Karpas-422 (cell line): ENCODE data around the gene LBHD1. TPM values are rescaled to one million over a fixed set of nuclear protein-coding genes. Genes with fewer than 3 reads are reported as not detected.
"Not testable (repeated sequence)": the region's sequence is repeated elsewhere in the genome, so short reads cannot be mapped to it uniquely, and the experiment has no call there.

Source experiments
- DNase-seq: peaks from one replicate; pipeline ENCODE4 v3.0.0-alpha.2; 2015
- H2AFZ ChIP-seq: fragments of 200-600 bp; sonication (generic); 2 replicates; pipeline ENCODE4 v1.6.1; 2014; ENCODE audit warnings: antibody characterized with exemption, low read length, mixed read lengths
- H3K27ac ChIP-seq: fragments of 200-600 bp; sonication (generic); 2 replicates; pipeline ENCODE4 v1.5.1; 2014; ENCODE audit warnings: mild to moderate bottlenecking, low read length, moderate library complexity
- H3K27me3 ChIP-seq: fragments of 200-600 bp; sonication (generic); 2 replicates; pipeline ENCODE4 v1.6.1; 2014; ENCODE audit warnings: low read length, mixed read lengths
- H3K36me3 ChIP-seq: fragments of 200-600 bp; sonication (generic); 2 replicates; pipeline ENCODE4 v1.6.1; 2014; ENCODE audit warnings: low read length, mixed read lengths; ENCODE audit not compliant: insufficient read depth
- H3K4me1 ChIP-seq: fragments of 200-600 bp; sonication (generic); 2 replicates; pipeline ENCODE4 v1.6.1; 2014; ENCODE audit warnings: mild to moderate bottlenecking, low read length, mixed read lengths
- H3K4me2 ChIP-seq: fragments of 200-600 bp; sonication (generic); 2 replicates; pipeline ENCODE4 v1.6.1; 2014; ENCODE audit warnings: low read length, low read depth, mild to moderate bottlenecking; ENCODE audit not compliant: poor library complexity, severe bottlenecking
- H3K4me3 ChIP-seq: fragments of 200-600 bp; sonication (generic); 2 replicates; pipeline ENCODE4 v1.5.1; 2014; ENCODE audit warnings: mild to moderate bottlenecking, antibody characterized with exemption, low read length, mixed read lengths
- H3K79me2 ChIP-seq: fragments of 200-600 bp; sonication (generic); 2 replicates; pipeline ENCODE4 v1.6.1; 2014; ENCODE audit warnings: mild to moderate bottlenecking, low read length, mixed read lengths
- H3K9ac ChIP-seq: fragments of 200-600 bp; sonication (generic); 2 replicates; pipeline ENCODE4 v1.6.0; 2014; ENCODE audit warnings: low read length
- H3K9me2 ChIP-seq: fragments of 200-600 bp; sonication (generic), shearing (Covaris generic); replicated peaks from 2 replicates; pipeline ENCODE4 v1.6.0; 2014; ENCODE audit warnings: mild to moderate bottlenecking, low read length, moderate library complexity; ENCODE audit not compliant: insufficient read depth
- H3K9me3 ChIP-seq: fragments of 300-700, 200-600 bp; sonication (generic); 2 replicates; pipeline ENCODE4 v1.6.1; 2014; ENCODE audit warnings: low read length, mixed read lengths
- H4K20me1 ChIP-seq: fragments of 200-600 bp; sonication (generic); 2 replicates; pipeline ENCODE4 v1.6.1; 2014; ENCODE audit warnings: mild to moderate bottlenecking, antibody characterized with exemption, low read length, low read depth; ENCODE audit not compliant: insufficient read depth
- total RNA-seq: library from RNA; depleted of rRNA; stranded (reverse); fragments of >200 nt; shearing (Covaris generic); gene quantifications from 2 replicates; pipeline ENCODE4 v1.2.3, GENCODE V29; 2014; ENCODE audit warnings: low replicate concordance

Gene LBHD1
- total RNA-seq, 1 experiment from 2014 or later, result 18.4 TPM

- no peaks in the 10 kb centered on the region for H3K27me3 ChIP-seq
- no peaks in the 10 kb centered on the region for H3K9me2 ChIP-seq
- no peak overlapping the region for H2AFZ ChIP-seq
- H3K9ac ChIP-seq, result peak overlapping the region; percentile 78
- peak; percentile 97 for DNase-seq
- H4K20me1 ChIP-seq, result no peaks in the 10 kb centered on the region
- peak overlapping the region; percentile 94 for H3K4me2 ChIP-seq
- H3K79me2 ChIP-seq, result peaks cover 15% of the 10 kb centered on the region
- H3K9me3 ChIP-seq, result no peaks in the 10 kb centered on the region
- peak overlapping the region; percentile 57 for H3K27ac ChIP-seq
- peaks cover 38% of the 10 kb centered on the region for H3K4me1 ChIP-seq
- H3K4me3 ChIP-seq, result peak overlapping the region; percentile 88
- peaks cover 20% of the 10 kb centered on the region for H3K36me3 ChIP-seq
These were observed 34.1 kb upstream of the LBHD1 start for GRCh38 chr11:62705880-62706849.

GRCh38 chr11:62705413-62705812 lies 33.3 kb upstream of the LBHD1 start:
- Histone ChIP-seq H3K4me1 (peaks cover 38% of the 10 kb centered on the region), H3K9me3 (no peaks in the 10 kb centered on the region), H3K79me2 (peaks cover 15% of the 10 kb centered on the region), H3K36me3 (peaks cover 24% of the 10 kb centered on the region), H2AFZ (no peak overlapping the region), H3K27me3 (no peaks in the 10 kb centered on the region), H3K9me2 (no peaks in the 10 kb centered on the region), H3K9ac (peak overlapping the region; percentile 78), H3K4me3 (peak overlapping the region; percentile 88), H3K4me2 (peak overlapping the region; percentile 94), H4K20me1 (no peaks in the 10 kb centered on the region), H3K27ac (peak overlapping the region; percentile 57; the same call in 1 of the 2 replicates)
- DNase-seq, result peak; percentile 40

GRCh38 chr11:62703921-62704320 lies 31.9 kb upstream of the LBHD1 start:
- Histone ChIP-seq H3K79me2 (peaks cover 15% of the 10 kb centered on the region), H3K36me3 (peaks cover 24% of the 10 kb centered on the region), H3K4me1 (peaks cover 30% of the 10 kb centered on the region)
- not testable (repeated sequence) for H3K27me3 ChIP-seq, H4K20me1 ChIP-seq, H3K9me3 ChIP-seq, H3K9ac ChIP-seq, H3K27ac ChIP-seq, H3K4me2 ChIP-seq, H2AFZ ChIP-seq, H3K4me3 ChIP-seq, H3K9me2 ChIP-seq
- peak; percentile 31 for DNase-seq

- Histone ChIP-seq H3K9me2 (no peaks in the 10 kb centered on the region), H3K9ac (no peak overlapping the region), H3K4me3 (no peak overlapping the region), H4K20me1 (no peaks in the 10 kb centered on the region), H3K27me3 (no peaks in the 10 kb centered on the region), H3K36me3 (peaks cover 18% of the 10 kb centered on the region), H3K4me2 (no peak overlapping the region), H3K27ac (no peak overlapping the region), H3K4me1 (peaks cover 16% of the 10 kb centered on the region), H3K9me3 (no peaks in the 10 kb centered on the region), H3K79me2 (peaks cover 15% of the 10 kb centered on the region), H2AFZ (no peak overlapping the region)
- no peak for DNase-seq
These were observed 30.2 kb upstream of the LBHD1 start for GRCh38 chr11:62702246-62702645.

- Histone ChIP-seq H3K27me3 (no peaks in the 10 kb centered on the region), H3K4me2 (no peak overlapping the region), H3K36me3 (peaks cover 24% of the 10 kb centered on the region), H3K27ac (no peak overlapping the region), H3K9ac (no peak overlapping the region), H2AFZ (no peak overlapping the region), H3K4me3 (no peak overlapping the region), H3K9me2 (no peaks in the 10 kb centered on the region), H3K79me2 (no peaks in the 10 kb centered on the region), H3K4me1 (no peaks in the 10 kb centered on the region), H3K9me3 (no peaks in the 10 kb centered on the region), H4K20me1 (no peaks in the 10 kb centered on the region)
- DNase-seq, result peak; percentile 85
These were observed 22.5 kb upstream of the LBHD1 start for GRCh38 chr11:62694455-62695167.

- H3K27ac ChIP-seq, H3K9me3 ChIP-seq, H3K27me3 ChIP-seq, DNase-seq, H3K4me1 ChIP-seq, H3K4me2 ChIP-seq, H3K9me2 ChIP-seq, H4K20me1 ChIP-seq, H2AFZ ChIP-seq, H3K79me2 ChIP-seq, H3K9ac ChIP-seq, H3K4me3 ChIP-seq: not testable (repeated sequence)
- H3K36me3 ChIP-seq, result peaks cover 24% of the 10 kb centered on the region
These were observed 21.6 kb upstream of the LBHD1 start for GRCh38 chr11:62693624-62694023.

GRCh38 chr11:62689421-62690183 lies 17.5 kb upstream of the LBHD1 start, which contains the start of gene LRRN4CL:
LRRN4CL (minus strand) TSS chr11:62689530; CDS start chr11:62688508, 1,022 bp downstream.
- Histone ChIP-seq H4K20me1 (no peaks in the 10 kb centered on the region), H3K9me2 (no peaks in the 10 kb centered on the region), H3K36me3 (peaks cover 24% of the 10 kb centered on the region), H3K9me3 (no peaks in the 10 kb centered on the region), H3K27ac (no peak within 1 kb of the TSS), H3K9ac (no peak within 1 kb of the TSS), H3K4me3 (no peak within 1 kb of the TSS), H2AFZ (no peak within 1 kb of the TSS), H3K4me1 (no peaks in the 10 kb centered on the region), H3K27me3 (no peaks in the 10 kb centered on the region), H3K4me2 (no peak within 1 kb of the TSS), H3K79me2 (no peaks in the 10 kb centered on the region)
- DNase-seq, result no peak
